ENCODE data around the gene ESRP2. TPM values are rescaled to one million over a fixed set of nuclear protein-coding genes. Genes with fewer than 3 reads are reported as not detected.

ESRP2 gene
- total and polyA plus RNA-seq, 2 donors (not counting 3 experiments of a cell fraction or from before 2014, with no cell fraction given) = 0.57 to 0.66 TPM

DNA sequence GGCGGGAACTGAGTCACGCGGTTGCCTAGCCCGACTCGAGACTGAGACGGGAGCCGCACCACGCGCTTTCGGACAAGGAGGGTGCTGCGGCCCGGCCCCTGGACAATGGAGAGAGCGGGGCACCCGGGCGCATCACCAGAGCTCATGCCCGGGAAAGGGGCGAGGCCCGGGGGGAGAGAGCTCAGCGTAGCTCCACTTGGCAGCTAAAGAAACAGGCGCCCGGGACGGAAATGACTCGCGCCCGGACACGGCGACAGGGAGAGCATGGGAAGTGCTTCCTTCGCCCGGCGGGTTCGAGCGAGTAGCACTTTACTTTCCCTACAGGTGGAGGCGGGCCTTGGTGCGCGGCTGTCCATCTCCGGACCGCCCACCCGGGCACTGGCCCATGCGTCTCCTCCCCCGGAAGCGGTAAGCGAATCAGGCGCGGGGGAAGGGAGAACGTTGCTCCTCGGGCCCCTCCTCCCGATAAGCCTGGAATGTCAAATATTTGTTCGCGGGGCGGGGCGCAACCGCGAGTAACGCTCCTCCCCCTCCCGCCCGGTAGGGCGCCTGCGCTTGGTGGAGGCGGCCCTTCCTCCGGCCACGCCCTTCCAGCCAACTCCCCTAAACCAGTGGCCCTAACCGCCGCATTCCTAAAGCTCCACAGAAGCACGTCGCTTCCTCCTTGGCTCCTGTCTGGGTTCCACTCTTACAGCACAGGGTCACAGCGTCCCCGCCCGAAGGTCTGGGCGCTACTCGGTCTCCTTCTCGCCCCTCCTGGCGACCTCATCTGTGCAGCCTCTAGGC, 1.5 kb upstream of the ESRP2 start:
- H3K79me2 ChIP-seq (ENCODE audit: control insufficient read depth, insufficient read depth, low read length) = no peaks in the 10 kb centered on the region
- POLR2A ChIA-PET = interaction anchor here (0.6 to 1.3 kb wide), 5 partner anchors 20 to 271 kb away, joined by 3 to 7 read pairs (median 4); partner anchors contain the start of gene NFATC3
- no peaks in the 10 kb centered on the region for H4K20me1 ChIP-seq (replicated peaks; ENCODE audit: control insufficient read depth, extremely low read depth, insufficient read depth, low read length)
- TF ChIP-seq FOS (IDR thresholded peaks at IDR 0.05; ENCODE audit: borderline replicate concordance, insufficient read depth, low read length) = peak; percentile 45
- peak; percentile 96 for TF ChIP-seq POLR2AphosphoS5 (IDR thresholded peaks at IDR 0.05; ENCODE audit: insufficient read depth, low read depth, low read length)
- TF ChIP-seq, protein P1, sequence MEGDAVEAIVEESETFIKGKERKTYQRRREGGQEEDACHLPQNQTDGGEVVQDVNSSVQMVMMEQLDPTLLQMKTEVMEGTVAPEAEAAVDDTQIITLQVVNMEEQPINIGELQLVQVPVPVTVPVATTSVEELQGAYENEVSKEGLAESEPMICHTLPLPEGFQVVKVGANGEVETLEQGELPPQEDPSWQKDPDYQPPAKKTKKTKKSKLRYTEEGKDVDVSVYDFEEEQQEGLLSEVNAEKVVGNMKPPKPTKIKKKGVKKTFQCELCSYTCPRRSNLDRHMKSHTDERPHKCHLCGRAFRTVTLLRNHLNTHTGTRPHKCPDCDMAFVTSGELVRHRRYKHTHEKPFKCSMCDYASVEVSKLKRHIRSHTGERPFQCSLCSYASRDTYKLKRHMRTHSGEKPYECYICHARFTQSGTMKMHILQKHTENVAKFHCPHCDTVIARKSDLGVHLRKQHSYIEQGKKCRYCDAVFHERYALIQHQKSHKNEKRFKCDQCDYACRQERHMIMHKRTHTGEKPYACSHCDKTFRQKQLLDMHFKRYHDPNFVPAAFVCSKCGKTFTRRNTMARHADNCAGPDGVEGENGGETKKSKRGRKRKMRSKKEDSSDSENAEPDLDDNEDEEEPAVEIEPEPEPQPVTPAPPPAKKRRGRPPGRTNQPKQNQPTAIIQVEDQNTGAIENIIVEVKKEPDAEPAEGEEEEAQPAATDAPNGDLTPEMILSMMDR (IDR thresholded peaks at IDR 0.05; ENCODE audit: extremely low read depth in 1 of 2, insufficient read depth in 1 of 2, low read depth in 1 of 2, low read length in 2 of 2) = no peak
- TF ChIP-seq, protein P2, sequence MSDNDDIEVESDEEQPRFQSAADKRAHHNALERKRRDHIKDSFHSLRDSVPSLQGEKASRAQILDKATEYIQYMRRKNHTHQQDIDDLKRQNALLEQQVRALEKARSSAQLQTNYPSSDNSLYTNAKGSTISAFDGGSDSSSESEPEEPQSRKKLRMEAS (IDR thresholded peaks at IDR 0.05; ENCODE audit: insufficient read depth, insufficient read length) = peak; percentile 54
- TF ChIP-seq POLR2A (IDR thresholded peaks at IDR 0.05; ENCODE audit: low read depth, low read length) = peak; percentile 99
- H3K27me3 ChIP-seq (ENCODE audit: control insufficient read depth in 2 of 2, insufficient read depth in 2 of 2, low read length in 2 of 2) = no peaks in the 10 kb centered on the region
- H3K9me1 ChIP-seq (replicated peaks; ENCODE audit: control insufficient read depth, extremely low read depth, insufficient read depth, low read length) = no peaks in the 10 kb centered on the region
- H3K36me3 ChIP-seq (ENCODE audit: control insufficient read depth in 2 of 2, extremely low read depth in 1 of 2, insufficient read depth in 2 of 2, low read length in 2 of 2) = no peaks in the 10 kb centered on the region
- no peaks in the 10 kb centered on the region for H3K9me3 ChIP-seq (replicated peaks; ENCODE audit: control insufficient read depth, insufficient read depth, low read length)
- H2AFZ ChIP-seq (ENCODE audit: low read depth, low read length) = peak overlapping the region; percentile 63
- intact Hi-C loops (cut with micrococcal nuclease) (loop anchor here (2.0 kb wide), 1 partner anchor 345 kb away; the partner anchor contains the start of gene PSKH1), dilution Hi-C loops (cut with MboI; ENCODE audit: extremely low pct_ligation_motif_present, low sequenced_read_pairs) (no loop called here)
- peak; percentile 98 for DNase-seq (ENCODE audit: low read depth, low spot score)
- H3K4me1 ChIP-seq (ENCODE audit: control insufficient read depth, extremely low read depth, insufficient read depth, low read length) = peaks cover 13% of the 10 kb centered on the region
- peak overlapping the region; percentile 66 for H3K4me2 ChIP-seq (ENCODE audit: insufficient read depth, low read length)
- FAIRE-seq = peak; percentile 99
- H3K27ac ChIP-seq (ENCODE audit: insufficient read depth, low read depth, low read length) = peak overlapping the region; percentile 93
- peak overlapping the region; percentile 89 for H3K9ac ChIP-seq (replicated peaks; ENCODE audit: extremely low read depth, insufficient read depth, low read length)
- BruUV-seq (replicated peaks) = TSS peak; percentile 91
- peak overlapping the region in 2 of 3 experiments; percentile 42 to 43 for H3K4me3 ChIP-seq (replicated peaks in 1 of 3; ENCODE audit: insufficient read depth in 1 of 3, low read depth in 1 of 3, low read length in 3 of 3)
- CTCF ChIA-PET = interaction anchor here (0.6 to 3.4 kb wide), 6 partner anchors 14 to 710 kb away, joined by 3 to 30 read pairs (median 6); partner anchors contain the start of gene SLC7A6
